ENCODE data around the gene RNF167.

The RNF167 gene

GRCh38 chr17:4893272-4893671 lies 46.8 kb upstream of the RNF167 start:
- no peaks in the 10 kb centered on the region for H3F3A ChIP-seq (ENCODE audit: insufficient read depth, low read length)
- H3K4me3 ChIP-seq (ENCODE audit: low read length), result no peak overlapping the region
- H3K79me2 ChIP-seq (ENCODE audit: low read length), result no peaks in the 10 kb centered on the region
- H3K36me3 ChIP-seq (replicated peaks; ENCODE audit: insufficient read depth, low read length), result no peaks in the 10 kb centered on the region
- H3K9me2 ChIP-seq (replicated peaks; ENCODE audit: insufficient read depth, low read length), result no peaks in the 10 kb centered on the region
- no peak overlapping the region for H3K27ac ChIP-seq (ENCODE audit: low read length)
- H3K9ac ChIP-seq (ENCODE audit: low read length), result no peak overlapping the region
- no peak overlapping the region for H2AFZ ChIP-seq (ENCODE audit: low read length)
- no peaks in the 10 kb centered on the region for H3K4me1 ChIP-seq (ENCODE audit: low read length)
- DNase-seq, result no peak
- no peaks in the 10 kb centered on the region for H4K20me1 ChIP-seq (ENCODE audit: insufficient read depth, low read length)
- no peaks in the 10 kb centered on the region for H3K27me3 ChIP-seq (replicated peaks; ENCODE audit: insufficient read depth, low read length)
- H3K9me3 ChIP-seq (replicated peaks; ENCODE audit: insufficient read depth, low read length), result no peaks in the 10 kb centered on the region
- TF ChIP-seq, protein P1, sequence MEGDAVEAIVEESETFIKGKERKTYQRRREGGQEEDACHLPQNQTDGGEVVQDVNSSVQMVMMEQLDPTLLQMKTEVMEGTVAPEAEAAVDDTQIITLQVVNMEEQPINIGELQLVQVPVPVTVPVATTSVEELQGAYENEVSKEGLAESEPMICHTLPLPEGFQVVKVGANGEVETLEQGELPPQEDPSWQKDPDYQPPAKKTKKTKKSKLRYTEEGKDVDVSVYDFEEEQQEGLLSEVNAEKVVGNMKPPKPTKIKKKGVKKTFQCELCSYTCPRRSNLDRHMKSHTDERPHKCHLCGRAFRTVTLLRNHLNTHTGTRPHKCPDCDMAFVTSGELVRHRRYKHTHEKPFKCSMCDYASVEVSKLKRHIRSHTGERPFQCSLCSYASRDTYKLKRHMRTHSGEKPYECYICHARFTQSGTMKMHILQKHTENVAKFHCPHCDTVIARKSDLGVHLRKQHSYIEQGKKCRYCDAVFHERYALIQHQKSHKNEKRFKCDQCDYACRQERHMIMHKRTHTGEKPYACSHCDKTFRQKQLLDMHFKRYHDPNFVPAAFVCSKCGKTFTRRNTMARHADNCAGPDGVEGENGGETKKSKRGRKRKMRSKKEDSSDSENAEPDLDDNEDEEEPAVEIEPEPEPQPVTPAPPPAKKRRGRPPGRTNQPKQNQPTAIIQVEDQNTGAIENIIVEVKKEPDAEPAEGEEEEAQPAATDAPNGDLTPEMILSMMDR (IDR thresholded peaks at IDR 0.05; ENCODE audit: low read length), result no peak
- no peak for TF ChIP-seq EZH2 (optimal IDR thresholded peaks at IDR 0.05; ENCODE audit: low read depth, low read length)
- no peak for TF ChIP-seq EZH2phosphoT487 (IDR thresholded peaks at IDR 0.05; ENCODE audit: low read length)
- H3K4me2 ChIP-seq (ENCODE audit: low read depth, low read length), result no peak overlapping the region

DNA sequence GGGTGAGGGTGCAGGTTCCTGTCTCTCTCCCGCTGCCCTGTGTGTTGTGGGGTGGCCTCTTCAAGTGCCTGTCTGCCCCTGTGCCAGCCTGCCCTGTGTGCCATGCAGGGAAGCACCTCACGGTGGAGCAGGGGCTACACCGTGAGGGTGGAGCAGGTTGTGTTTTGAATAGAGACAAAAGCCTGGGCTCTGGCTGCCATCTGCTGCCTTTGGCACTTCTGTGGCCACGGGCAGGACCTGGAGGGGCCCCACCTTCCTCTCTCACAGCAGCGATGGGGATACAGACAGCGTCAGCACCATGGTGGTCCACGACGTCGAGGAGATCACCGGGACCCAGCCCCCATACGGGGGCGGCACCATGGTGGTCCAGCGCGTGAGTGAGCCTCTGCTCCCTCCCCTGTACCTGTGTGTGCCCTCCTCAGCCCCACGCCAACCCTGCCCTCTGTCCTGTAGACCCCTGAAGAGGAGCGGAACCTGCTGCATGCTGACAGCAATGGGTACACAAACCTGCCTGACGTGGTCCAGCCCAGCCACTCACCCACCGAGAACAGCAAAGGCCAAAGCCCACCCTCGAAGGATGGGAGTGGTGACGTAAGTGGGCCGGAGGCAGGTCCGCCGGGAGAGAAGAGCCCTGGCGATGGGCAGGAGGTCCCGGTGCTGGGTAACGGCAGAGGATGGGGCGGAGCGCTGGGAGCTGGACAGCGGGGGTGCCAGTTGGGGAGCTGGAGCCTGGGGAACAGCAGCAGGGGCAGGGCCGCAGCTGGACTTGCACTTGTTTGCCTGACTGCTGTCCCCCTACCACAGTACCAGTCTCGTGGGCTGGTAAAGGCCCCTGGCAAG lies 46.1 kb upstream of the RNF167 start:
- no peak overlapping the region for H3K4me2 ChIP-seq (ENCODE audit: low read depth, low read length)
- H3F3A ChIP-seq (ENCODE audit: insufficient read depth, low read length), result no peaks in the 10 kb centered on the region
- no peaks in the 10 kb centered on the region for H4K20me1 ChIP-seq (ENCODE audit: insufficient read depth, low read length)
- H3K79me2 ChIP-seq (ENCODE audit: low read length), result no peaks in the 10 kb centered on the region
- H3K4me1 ChIP-seq (ENCODE audit: low read length), result no peaks in the 10 kb centered on the region
- TF ChIP-seq EZH2phosphoT487 (IDR thresholded peaks at IDR 0.05; ENCODE audit: low read length), result no peak
- no peak for TF ChIP-seq EZH2 (optimal IDR thresholded peaks at IDR 0.05; ENCODE audit: low read depth, low read length)
- TF ChIP-seq, protein P1 (IDR thresholded peaks at IDR 0.05; ENCODE audit: low read length), result no peak
- H3K27me3 ChIP-seq (replicated peaks; ENCODE audit: insufficient read depth, low read length), result no peaks in the 10 kb centered on the region
- H3K9me2 ChIP-seq (replicated peaks; ENCODE audit: insufficient read depth, low read length), result no peaks in the 10 kb centered on the region
- no peaks in the 10 kb centered on the region for H3K9me3 ChIP-seq (replicated peaks; ENCODE audit: insufficient read depth, low read length)
- H3K4me3 ChIP-seq (ENCODE audit: low read length), result no peak overlapping the region
- H3K27ac ChIP-seq (ENCODE audit: low read length), result no peak overlapping the region
- no peak overlapping the region for H3K9ac ChIP-seq (ENCODE audit: low read length)
- no peak overlapping the region for H2AFZ ChIP-seq (ENCODE audit: low read length)
- H3K36me3 ChIP-seq (replicated peaks; ENCODE audit: insufficient read depth, low read length), result no peaks in the 10 kb centered on the region
- DNase-seq, result no peak

GRCh38 chr17:4895121-4895520 lies 44.9 kb upstream of the RNF167 start:
- H3K4me1 ChIP-seq (ENCODE audit: low read length), result no peaks in the 10 kb centered on the region
- H3K9ac ChIP-seq (ENCODE audit: low read length), result no peak overlapping the region
- H3K27ac ChIP-seq (ENCODE audit: low read length), result no peak overlapping the region
- H3K36me3 ChIP-seq (replicated peaks; ENCODE audit: insufficient read depth, low read length), result no peaks in the 10 kb centered on the region
- H3K4me3 ChIP-seq (ENCODE audit: low read length), result no peak overlapping the region
- no peaks in the 10 kb centered on the region for H3F3A ChIP-seq (ENCODE audit: insufficient read depth, low read length)
- TF ChIP-seq EZH2phosphoT487 (IDR thresholded peaks at IDR 0.05; ENCODE audit: low read length), result no peak
- TF ChIP-seq, protein P1 (IDR thresholded peaks at IDR 0.05; ENCODE audit: low read length), result no peak
- no peak for TF ChIP-seq EZH2 (optimal IDR thresholded peaks at IDR 0.05; ENCODE audit: low read depth, low read length)
- H3K9me2 ChIP-seq (replicated peaks; ENCODE audit: insufficient read depth, low read length), result no peaks in the 10 kb centered on the region
- no peak overlapping the region for H2AFZ ChIP-seq (ENCODE audit: low read length)
- no peaks in the 10 kb centered on the region for H4K20me1 ChIP-seq (ENCODE audit: insufficient read depth, low read length)
- no peak overlapping the region for H3K4me2 ChIP-seq (ENCODE audit: low read depth, low read length)
- H3K9me3 ChIP-seq (replicated peaks; ENCODE audit: insufficient read depth, low read length), result no peaks in the 10 kb centered on the region
- H3K27me3 ChIP-seq (replicated peaks; ENCODE audit: insufficient read depth, low read length), result no peaks in the 10 kb centered on the region
- H3K79me2 ChIP-seq (ENCODE audit: low read length), result no peaks in the 10 kb centered on the region
- no peak for DNase-seq

All from MM.1S (cell line).